Astrocyte of the cerebellum (primary cell): ENCODE results near the gene C2CD4A.

Experiments
- DNase-seq: peaks from one replicate; pipeline ENCODE4 v3.0.0-alpha.2; 2011; ENCODE audit warnings: low read depth
- H3K4me3 ChIP-seq: 2 replicates; pipeline ENCODE4 v1.5.1; 2011; ENCODE audit warnings: mild to moderate bottlenecking, low read depth, low read length, moderate library complexity
- CTCF ChIP-seq: IDR thresholded peaks from 2 replicates; pipeline ENCODE4 v1.5.1; 2012; ENCODE audit warnings: low read length, low read depth, moderate library complexity, mild to moderate bottlenecking; ENCODE audit errors: missing control alignments
- in situ Hi-C: cut with HindIII; loops from 2 replicates; pipeline ENCODE4 v1.10.0; 2017; ENCODE audit warnings: low sequenced_read_pairs

The C2CD4A gene

GRCh38 chr15:62094388-62094787, 27.6 kb downstream of the C2CD4A start:
- DNase-seq = no peak
- in situ Hi-C loops = no loop called here
- TF ChIP-seq CTCF = no peak
- H3K4me3 ChIP-seq = no peak overlapping the region

- TF ChIP-seq CTCF = no peak
- in situ Hi-C loops = no loop called here
- H3K4me3 ChIP-seq = no peak overlapping the region
- no peak for DNase-seq
These were observed 32.4 kb downstream of the C2CD4A start for GRCh38 chr15:62099094-62099601.

GRCh38 chr15:62103431-62103830, 36.7 kb downstream of the C2CD4A start:
- no peak for DNase-seq
- no peak overlapping the region for H3K4me3 ChIP-seq
- in situ Hi-C loops = no loop called here
- no peak for TF ChIP-seq CTCF

DNA sequence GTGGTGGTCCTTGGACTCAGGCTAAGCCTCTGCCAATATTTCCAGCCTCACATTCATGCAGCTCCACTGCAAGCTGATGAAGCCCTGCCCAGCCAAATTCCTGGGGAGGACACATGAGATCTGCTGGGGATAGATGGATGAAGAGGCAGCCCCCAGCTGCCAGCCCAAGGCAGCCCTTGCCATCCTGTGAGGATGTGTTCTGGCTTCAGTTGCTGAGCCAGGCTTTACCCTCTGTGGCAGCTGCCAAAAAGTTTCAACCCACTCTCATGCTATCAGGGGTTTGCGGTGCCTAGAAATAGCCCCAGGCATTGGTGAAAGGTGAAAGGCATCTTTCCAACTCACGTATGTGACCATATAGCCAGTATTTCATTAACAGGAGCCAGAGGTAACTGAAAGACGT, 37.6 kb downstream of the C2CD4A start:
- TF ChIP-seq CTCF = no peak
- no peak for DNase-seq
- in situ Hi-C loops = no loop called here
- no peak overlapping the region for H3K4me3 ChIP-seq

GRCh38 chr15:62104846-62105245, 38.1 kb downstream of the C2CD4A start:
- no peak for DNase-seq
- TF ChIP-seq CTCF = no peak
- in situ Hi-C loops = no loop called here

DNA sequence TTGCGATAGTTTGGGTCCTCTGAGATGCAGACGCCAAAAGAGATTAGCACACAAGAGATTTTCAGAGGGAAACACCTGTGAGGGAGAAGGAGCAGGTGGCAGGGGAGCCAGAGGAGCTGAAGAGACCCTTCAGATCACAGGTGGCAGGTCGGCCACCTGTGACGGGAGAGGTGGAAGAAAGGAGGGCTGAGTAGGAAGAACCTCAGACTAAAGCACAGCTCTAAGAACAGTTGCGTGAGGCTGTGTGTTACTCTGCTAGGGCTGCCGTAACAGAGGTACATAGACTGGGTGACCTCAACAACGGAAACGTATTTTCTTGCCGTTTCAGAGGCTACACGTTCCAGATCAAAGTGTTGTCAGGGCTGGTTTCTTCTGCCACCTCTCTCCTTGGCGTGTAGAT, 38.5 kb downstream of the C2CD4A start:
- TF ChIP-seq CTCF = no peak
- in situ Hi-C loops = no loop called here

More at GRCh38 chr15:62104846-62105245, 38.1 kb downstream of the C2CD4A start:
- no peak overlapping the region for H3K4me3 ChIP-seq

DNA sequence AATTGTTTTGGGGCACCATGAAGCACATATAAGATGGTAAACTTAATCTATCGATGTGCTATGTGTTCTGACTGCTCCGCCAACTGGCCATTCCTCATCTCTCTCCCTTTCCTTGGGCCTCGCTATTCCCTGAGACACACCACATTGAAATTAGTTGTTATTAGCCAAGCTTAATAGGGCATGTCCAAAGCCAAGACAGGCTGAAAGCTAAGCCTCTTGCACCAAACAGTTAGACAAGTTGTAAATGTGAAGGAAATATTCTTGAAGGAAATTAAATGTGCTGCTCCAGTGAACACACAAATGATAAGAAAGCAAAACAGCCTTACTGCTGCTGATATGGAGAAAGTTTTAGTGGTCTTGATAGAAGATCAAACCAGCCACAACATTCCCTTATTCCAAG, 39.3 kb downstream of the C2CD4A start:
- no peak overlapping the region for H3K4me3 ChIP-seq
- no peak for DNase-seq
- no peak for TF ChIP-seq CTCF
- in situ Hi-C loops = no loop called here

More for the DNA sequence above, 38.5 kb downstream of the C2CD4A start:
- no peak overlapping the region for H3K4me3 ChIP-seq
- DNase-seq = no peak
